Mesothelial cell of epicardium (in vitro differentiated cells): ENCODE results near the gene RPS6KC1. TPM values are rescaled to one million over a fixed set of nuclear protein-coding genes. Genes with fewer than 3 reads are reported as not detected.

Experiments
- DNase-seq, 2 experiments: peaks; one replicate each; pipeline ENCODE4 v3.0.0; 2021; ENCODE audit warnings: low spot score in 2 of 2; ENCODE audit not compliant: unreplicated experiment in 2 of 2
- H3K27ac Mint-ChIP-seq: 2 replicates; pipeline ENCODE4 v1.8.0; 2021; ENCODE audit warnings: mixed read lengths
- H3K27me3 Mint-ChIP-seq: 2 replicates; pipeline ENCODE4 v1.8.0; 2021; ENCODE audit warnings: low read depth, mixed read lengths
- H3K36me3 Mint-ChIP-seq: 2 replicates; pipeline ENCODE4 v1.8.0; 2021; ENCODE audit warnings: mixed read lengths
- H3K4me1 Mint-ChIP-seq: 2 replicates; pipeline ENCODE4 v1.8.0; 2021; ENCODE audit warnings: mixed read lengths
- H3K4me3 Mint-ChIP-seq: 2 replicates; pipeline ENCODE4 v1.8.0; 2021; ENCODE audit warnings: mild to moderate bottlenecking, moderate library complexity, mixed read lengths
- H3K9me3 Mint-ChIP-seq: 2 replicates; pipeline ENCODE4 v1.8.0; 2021; ENCODE audit warnings: mixed read lengths
- CTCF ChIP-seq: fragments of 200-600 bp; sonication (generic); IDR thresholded peaks from one replicate; pipeline ENCODE4 v1.5.0; 2021; ENCODE audit warnings: antibody characterized with exemption; ENCODE audit not compliant: unreplicated experiment
- total RNA-seq: library from RNA; stranded (reverse); gene quantifications from 3 replicates; pipeline ENCODE4 v1.2.1, GENCODE V29; 2021

The RPS6KC1 gene
- total RNA-seq, 1 donor from 2014 or later, result 28.5 TPM

- TF ChIP-seq CTCF, result no peak
- peaks cover 3% of the 10 kb centered on the region for H3K4me1 Mint-ChIP-seq
- DNase-seq, result no peak
- peaks cover 6% of the 10 kb centered on the region for H3K9me3 Mint-ChIP-seq
- H3K27me3 Mint-ChIP-seq, result no peaks in the 10 kb centered on the region
- H3K4me3 Mint-ChIP-seq, result no peak overlapping the region
- no peak overlapping the region for H3K27ac Mint-ChIP-seq
- H3K36me3 Mint-ChIP-seq, result peaks cover 5% of the 10 kb centered on the region
Observed at GRCh38 chr1:213060836-213061235, 9.8 kb downstream of the RPS6KC1 start.

GRCh38 chr1:213061263-213061662, 10.2 kb downstream of the RPS6KC1 start:
- H3K27me3 Mint-ChIP-seq, result no peaks in the 10 kb centered on the region
- no peak for TF ChIP-seq CTCF
- no peak overlapping the region for H3K27ac Mint-ChIP-seq
- DNase-seq, result no peak
- H3K36me3 Mint-ChIP-seq, result peaks cover 5% of the 10 kb centered on the region
- H3K9me3 Mint-ChIP-seq, result peaks cover 6% of the 10 kb centered on the region
- peaks cover 2% of the 10 kb centered on the region for H3K4me1 Mint-ChIP-seq
- H3K4me3 Mint-ChIP-seq, result no peak overlapping the region

- no peaks in the 10 kb centered on the region for H3K36me3 Mint-ChIP-seq
- DNase-seq, result no peak
- H3K4me1 Mint-ChIP-seq, result peaks cover 4% of the 10 kb centered on the region
- no peak for TF ChIP-seq CTCF
- H3K9me3 Mint-ChIP-seq, result no peaks in the 10 kb centered on the region
- no peak overlapping the region for H3K4me3 Mint-ChIP-seq
- H3K27ac Mint-ChIP-seq, result no peak overlapping the region
- no peaks in the 10 kb centered on the region for H3K27me3 Mint-ChIP-seq
Observed at GRCh38 chr1:213065800-213066199, 14.8 kb downstream of the RPS6KC1 start.

- no peak for TF ChIP-seq CTCF
- H3K4me3 Mint-ChIP-seq, result no peak overlapping the region
- H3K27me3 Mint-ChIP-seq, result no peaks in the 10 kb centered on the region
- no peak overlapping the region for H3K27ac Mint-ChIP-seq
- H3K9me3 Mint-ChIP-seq, result no peaks in the 10 kb centered on the region
- peaks cover 2% of the 10 kb centered on the region for H3K4me1 Mint-ChIP-seq
- no peaks in the 10 kb centered on the region for H3K36me3 Mint-ChIP-seq
- no peak for DNase-seq
Observed at GRCh38 chr1:213066363-213066762, 15.3 kb downstream of the RPS6KC1 start.

- H3K27me3 Mint-ChIP-seq, result no peaks in the 10 kb centered on the region
- H3K36me3 Mint-ChIP-seq, result no peaks in the 10 kb centered on the region
- no peaks in the 10 kb centered on the region for H3K9me3 Mint-ChIP-seq
- no peak for TF ChIP-seq CTCF
- no peak overlapping the region for H3K4me3 Mint-ChIP-seq
- no peak overlapping the region for H3K27ac Mint-ChIP-seq
- H3K4me1 Mint-ChIP-seq, result peaks cover 5% of the 10 kb centered on the region
- no peak for DNase-seq
Observed at GRCh38 chr1:213067352-213067751, 16.3 kb downstream of the RPS6KC1 start.

- TF ChIP-seq CTCF, result no peak
- DNase-seq, result no peak
- no peaks in the 10 kb centered on the region for H3K27me3 Mint-ChIP-seq
- no peak overlapping the region for H3K27ac Mint-ChIP-seq
- H3K9me3 Mint-ChIP-seq, result no peaks in the 10 kb centered on the region
- H3K4me3 Mint-ChIP-seq, result no peak overlapping the region
- peaks cover 5% of the 10 kb centered on the region for H3K36me3 Mint-ChIP-seq
- H3K4me1 Mint-ChIP-seq, result peaks cover 5% of the 10 kb centered on the region
Observed at GRCh38 chr1:213070406-213070805, 19.4 kb downstream of the RPS6KC1 start.
